Measurements from ENCODE around the gene ARG2.

ARG2 gene

GRCh38 chr14:67668559-67668958 lies 48.8 kb downstream of the ARG2 start:
- no peak for TF ChIP-seq GATA1 (IDR thresholded peaks at IDR 0.05; ENCODE audit: low read depth, low read length)
- TF ChIP-seq POLR2A (IDR thresholded peaks at IDR 0.05; ENCODE audit: low read length): no peak
- DNase-seq: no peak

- DNase-seq: no peak
- no peak for TF ChIP-seq GATA1 (IDR thresholded peaks at IDR 0.05; ENCODE audit: low read depth, low read length)
- no peak for TF ChIP-seq POLR2A (IDR thresholded peaks at IDR 0.05; ENCODE audit: low read length)
Observed at GRCh38 chr14:67673451-67673850, 53.7 kb downstream of the ARG2 start.

GRCh38 chr14:67674139-67674479 lies 54.4 kb downstream of the ARG2 start:
- peak; percentile 66 to 83 for DNase-seq
- TF ChIP-seq POLR2A (IDR thresholded peaks at IDR 0.05; ENCODE audit: low read length) (no peak), GATA1 (IDR thresholded peaks at IDR 0.05; ENCODE audit: low read depth, low read length) (no peak)

GRCh38 chr14:67674480-67675218 lies 54.9 kb downstream of the ARG2 start, which contains the start of gene VTI1B:
Gene VTI1B, minus strand, starts transcription at chr14:67674632. Its CDS starts 143 bp downstream, at chr14:67674489.
- TF ChIP-seq POLR2A (IDR thresholded peaks at IDR 0.05; ENCODE audit: low read length) (peak; percentile 79), GATA1 (IDR thresholded peaks at IDR 0.05; ENCODE audit: low read depth, low read length) (no peak)
- DNase-seq: peak; percentile 87 to 93

- DNase-seq: peak; percentile 42 to 64
Observed at GRCh38 chr14:67675219-67675582, 55.5 kb downstream of the ARG2 start.

GRCh38 chr14:67679006-67679405 lies 59.3 kb downstream of the ARG2 start:
- peak; percentile 62 to 68 for DNase-seq
- TF ChIP-seq POLR2A (IDR thresholded peaks at IDR 0.05; ENCODE audit: low read length) (no peak), GATA1 (IDR thresholded peaks at IDR 0.05; ENCODE audit: low read depth, low read length) (no peak)

More at GRCh38 chr14:67675219-67675582, 55.5 kb downstream of the ARG2 start:
- TF ChIP-seq POLR2A (IDR thresholded peaks at IDR 0.05; ENCODE audit: low read length) (no peak), GATA1 (IDR thresholded peaks at IDR 0.05; ENCODE audit: low read depth, low read length) (no peak)

- TF ChIP-seq POLR2A (IDR thresholded peaks at IDR 0.05; ENCODE audit: low read length) (peak; percentile 56), GATA1 (IDR thresholded peaks at IDR 0.05; ENCODE audit: low read depth, low read length) (no peak)
- peak; percentile 94 to 95 for DNase-seq
Observed at GRCh38 chr14:67680121-67680602, 60.4 kb downstream of the ARG2 start.

- TF ChIP-seq GATA1 (IDR thresholded peaks at IDR 0.05; ENCODE audit: low read depth, low read length): no peak
- no peak for TF ChIP-seq POLR2A (IDR thresholded peaks at IDR 0.05; ENCODE audit: low read length)
- peak; percentile 77 to 82 for DNase-seq
Observed at GRCh38 chr14:67680941-67681340, 61.2 kb downstream of the ARG2 start.

- no peak for DNase-seq
- no peak for TF ChIP-seq POLR2A (IDR thresholded peaks at IDR 0.05; ENCODE audit: low read length)
Observed at GRCh38 chr14:67683842-67684241, 64.1 kb downstream of the ARG2 start.

- DNase-seq: no peak
Observed at GRCh38 chr14:67690011-67690410, 70.3 kb downstream of the ARG2 start.

GRCh38 chr14:67694791-67695393 lies 75.2 kb downstream of the ARG2 start:
- no peak for TF ChIP-seq GATA1 (IDR thresholded peaks at IDR 0.05; ENCODE audit: low read depth, low read length)
- peak; percentile 93 for TF ChIP-seq POLR2A (IDR thresholded peaks at IDR 0.05; ENCODE audit: low read length)
- DNase-seq: peak; percentile 91 to 92

More at GRCh38 chr14:67690011-67690410, 70.3 kb downstream of the ARG2 start:
- no peak for TF ChIP-seq GATA1 (IDR thresholded peaks at IDR 0.05; ENCODE audit: low read depth, low read length)
- no peak for TF ChIP-seq POLR2A (IDR thresholded peaks at IDR 0.05; ENCODE audit: low read length)

GRCh38 chr14:67695394-67695949 lies 75.8 kb downstream of the ARG2 start, which contains the start of gene RDH11:
Gene RDH11, minus strand, starts transcription at chr14:67695764. Its CDS starts 61 bp downstream, at chr14:67695703.
- TF ChIP-seq POLR2A (IDR thresholded peaks at IDR 0.05; ENCODE audit: low read length): peak; percentile 89
- no peak for TF ChIP-seq GATA1 (IDR thresholded peaks at IDR 0.05; ENCODE audit: low read depth, low read length)
- DNase-seq: peak; percentile 90 to 93

GRCh38 chr14:67697006-67697405 lies 77.3 kb downstream of the ARG2 start:
- TF ChIP-seq GATA1 (IDR thresholded peaks at IDR 0.05; ENCODE audit: low read depth, low read length) (no peak), POLR2A (IDR thresholded peaks at IDR 0.05; ENCODE audit: low read length) (no peak)
- no peak for DNase-seq

- no peak for DNase-seq
- TF ChIP-seq GATA1 (IDR thresholded peaks at IDR 0.05; ENCODE audit: low read depth, low read length): no peak
- TF ChIP-seq POLR2A (IDR thresholded peaks at IDR 0.05; ENCODE audit: low read length): no peak
Observed at GRCh38 chr14:67698179-67698578, 78.5 kb downstream of the ARG2 start.

Data from erythroblast (primary cell).